Skin epidermis (tissue), 12 donors: Measurements from ENCODE around the gene HTR1D.
"Not testable (repeated sequence)": the region's sequence is repeated elsewhere in the genome, so short reads cannot be mapped to it uniquely, and the experiment has no call there.

ENCODE experiments used
- H3K27ac ChIP-seq, 21 experiments: fragments of 200-600 bp; sonication (generic) in 11 of 21; one replicate each; pipeline ENCODE4 v1.5.0; 2020; ENCODE audit warnings: mild to moderate bottlenecking in 3 of 21, inconsistent platforms in 2 of 21, moderate library complexity in 2 of 21
- H3K4me3 ChIP-seq, 7 experiments: fragments of 200-600 bp; sonication (generic) in 2 of 7; one replicate each; pipeline ENCODE4 v1.5.0; 2020; ENCODE audit warnings: inconsistent platforms in 2 of 7, mild to moderate bottlenecking in 2 of 7, moderate library complexity in 1 of 7

Gene HTR1D

DNA sequence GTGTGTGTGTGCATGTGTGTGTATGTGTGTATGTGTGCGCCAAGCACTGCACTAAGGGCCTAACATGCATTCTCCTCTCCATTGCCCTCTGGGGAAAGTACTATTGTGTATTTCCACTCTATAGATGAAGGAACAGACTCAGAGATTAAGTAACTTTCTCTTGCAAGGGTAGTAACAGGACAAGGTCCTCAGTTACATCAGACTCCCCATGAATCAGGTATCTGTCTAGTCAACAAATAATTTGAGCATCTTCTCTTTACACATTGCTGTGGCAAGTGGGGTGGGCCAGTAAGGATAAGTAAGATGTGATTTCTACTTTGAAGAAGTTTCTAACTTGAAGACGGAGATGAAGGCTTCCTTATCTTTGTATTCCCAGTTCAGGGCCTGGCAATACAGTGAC is 5.0 kb upstream of the HTR1D start:
- Histone ChIP-seq H3K4me3 (no peak overlapping the region), H3K27ac (no peak overlapping the region)

DNA sequence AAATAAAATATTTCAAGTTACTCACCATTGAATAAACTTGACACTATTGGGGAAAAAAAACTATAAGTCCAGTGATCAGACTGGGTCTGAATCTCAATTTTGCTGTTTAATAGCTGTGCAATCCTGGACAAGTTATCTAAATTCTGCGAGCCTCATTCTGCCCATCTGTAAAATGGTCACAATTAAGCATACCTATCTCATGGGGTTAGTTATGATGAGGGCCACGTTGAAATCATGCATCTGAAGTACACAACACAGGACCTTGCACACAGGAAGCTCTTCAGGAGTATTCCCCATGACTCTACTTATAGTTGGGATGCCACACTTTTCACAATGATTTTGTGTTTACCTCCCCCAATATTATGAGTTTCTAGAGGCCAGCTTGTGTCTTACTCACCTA is 3.8 kb upstream of the HTR1D start:
- Histone ChIP-seq H3K27ac (no peak overlapping the region), H3K4me3 (no peak overlapping the region)

DNA sequence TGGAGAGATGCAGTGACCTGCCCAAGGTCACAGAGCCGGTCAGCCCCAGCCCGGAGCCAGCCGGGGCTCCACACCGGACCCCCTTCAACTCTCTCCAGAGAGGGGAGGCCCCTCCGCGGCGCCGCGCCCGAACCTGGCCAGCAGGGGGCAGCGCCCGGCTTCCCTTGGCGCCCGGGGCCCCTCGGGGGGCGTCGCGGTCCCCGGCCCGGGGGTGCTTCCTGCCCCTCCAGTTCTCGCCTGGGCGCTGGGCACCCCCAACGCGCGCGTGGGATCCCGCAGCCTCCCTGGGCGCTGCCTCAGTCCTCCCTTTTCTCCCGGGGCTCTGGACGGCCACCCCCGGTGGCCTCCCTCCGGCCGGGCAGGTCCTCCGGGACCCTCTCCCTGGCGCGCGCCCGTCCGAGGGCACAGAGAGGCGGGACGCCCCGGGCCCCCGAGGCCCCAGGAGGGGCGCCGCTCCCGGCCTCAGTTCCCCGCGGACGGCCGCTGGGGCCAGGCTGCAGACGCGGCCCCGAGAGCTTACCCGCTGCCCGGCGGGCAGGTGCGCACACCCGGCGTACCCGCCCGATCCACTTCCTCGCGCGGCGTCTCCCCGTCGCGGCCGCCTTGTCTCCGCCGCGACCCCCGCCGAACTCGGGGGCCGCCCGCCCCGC is 406 bp downstream of the HTR1D start:
- H3K27ac ChIP-seq = no peak overlapping the region
- peak overlapping the region; percentile 19 to 46 (median 26) for H3K4me3 ChIP-seq

DNA sequence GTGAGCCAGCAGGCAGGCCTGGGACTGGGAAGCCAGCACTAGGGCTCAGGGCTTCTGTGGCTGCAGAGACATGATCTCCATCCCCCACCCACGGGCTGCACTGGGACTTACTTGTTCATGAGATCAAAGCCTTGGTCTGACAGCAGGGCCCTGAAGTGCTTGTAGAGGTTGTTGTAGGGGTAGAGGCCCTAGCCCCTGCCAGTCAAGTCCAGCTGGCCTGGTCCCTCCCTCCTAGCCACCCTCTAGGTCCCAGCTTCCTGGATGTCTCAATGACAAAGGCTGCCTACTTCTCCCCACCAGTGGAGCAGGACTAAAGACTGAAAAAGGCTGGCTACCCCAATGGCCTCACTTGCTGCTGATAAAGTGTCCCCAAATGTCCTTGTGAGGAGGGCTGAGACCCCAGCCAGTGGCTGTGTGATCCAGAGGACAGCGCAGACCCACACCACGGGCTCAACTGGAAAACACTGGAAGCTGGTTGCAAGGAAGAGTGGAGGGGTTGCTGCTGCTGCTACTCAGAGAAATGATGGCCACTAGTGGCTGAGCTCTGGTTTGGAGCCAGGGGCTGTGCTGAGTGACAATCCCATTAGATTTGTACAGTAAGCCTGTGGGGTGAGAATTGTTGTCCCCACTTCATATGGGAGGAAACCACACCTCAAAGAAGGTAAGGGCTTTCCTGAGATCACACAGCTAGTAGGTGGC is 1.4 kb downstream of the HTR1D start:
- Histone ChIP-seq H3K27ac (no peak overlapping the region), H3K4me3 (no peak overlapping the region)

DNA sequence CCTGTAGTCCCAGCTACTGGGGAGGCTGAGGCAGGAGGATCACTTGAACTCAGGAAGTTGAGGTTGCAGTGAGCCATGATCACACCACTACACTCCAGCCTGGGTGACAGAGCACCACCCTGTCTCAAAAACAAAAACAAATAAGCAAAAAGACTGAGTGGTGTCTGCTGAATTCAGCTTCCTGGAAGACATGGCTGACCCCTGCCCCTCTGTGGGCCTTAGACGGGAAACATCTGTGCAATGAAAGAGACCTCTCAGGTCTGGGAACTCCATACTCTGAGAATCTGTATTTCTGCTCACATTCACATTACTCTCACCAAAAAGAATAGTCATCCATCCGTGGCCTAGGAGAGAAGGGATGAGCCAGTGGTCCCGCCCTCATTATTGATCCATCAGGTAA is 2.0 kb downstream of the HTR1D start:
- H3K27ac ChIP-seq = no peak overlapping the region
- H3K4me3 ChIP-seq = no peak overlapping the region

DNA sequence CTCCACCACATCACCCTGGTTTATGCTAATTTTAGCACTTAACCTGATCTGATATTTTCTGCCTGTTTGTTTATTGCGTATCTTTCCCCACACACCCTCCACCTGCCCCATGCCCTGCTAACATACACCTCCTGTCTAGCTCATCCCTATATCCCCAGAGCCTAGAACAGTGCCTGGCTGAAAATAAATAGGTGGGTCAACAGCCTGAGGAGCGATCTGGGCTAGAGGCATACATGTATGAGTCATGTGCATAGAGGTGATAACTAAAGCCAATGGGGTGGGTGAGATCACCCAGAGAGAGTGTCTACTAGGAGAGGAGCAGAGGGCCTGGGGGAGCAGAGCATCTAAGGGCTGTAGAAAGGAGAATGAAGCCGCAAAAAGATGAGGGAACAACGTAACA is 2.7 kb downstream of the HTR1D start:
- H3K4me3 ChIP-seq = no peak overlapping the region
- no peak overlapping the region for H3K27ac ChIP-seq

DNA sequence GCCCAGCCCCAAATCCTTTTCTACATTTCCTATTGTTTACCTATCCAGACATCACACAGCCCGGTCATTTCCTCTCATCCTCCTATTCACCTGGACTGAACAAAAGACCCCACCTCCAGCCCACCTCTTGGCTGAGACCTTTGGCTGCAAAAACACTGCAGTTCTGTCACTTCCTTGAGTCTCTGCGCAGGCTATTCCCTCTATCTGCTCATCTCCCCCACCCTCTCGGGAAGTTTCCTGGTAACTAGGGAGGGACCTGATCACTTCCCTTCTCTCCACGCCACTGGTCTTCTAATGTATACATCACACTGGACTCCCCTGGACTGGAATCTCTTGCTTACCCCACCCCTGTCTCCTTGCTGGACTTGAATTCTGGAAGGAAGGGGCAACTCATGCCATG is 5.3 kb downstream of the HTR1D start:
- Histone ChIP-seq H3K4me3 (no peak overlapping the region), H3K27ac (no peak overlapping the region)

DNA sequence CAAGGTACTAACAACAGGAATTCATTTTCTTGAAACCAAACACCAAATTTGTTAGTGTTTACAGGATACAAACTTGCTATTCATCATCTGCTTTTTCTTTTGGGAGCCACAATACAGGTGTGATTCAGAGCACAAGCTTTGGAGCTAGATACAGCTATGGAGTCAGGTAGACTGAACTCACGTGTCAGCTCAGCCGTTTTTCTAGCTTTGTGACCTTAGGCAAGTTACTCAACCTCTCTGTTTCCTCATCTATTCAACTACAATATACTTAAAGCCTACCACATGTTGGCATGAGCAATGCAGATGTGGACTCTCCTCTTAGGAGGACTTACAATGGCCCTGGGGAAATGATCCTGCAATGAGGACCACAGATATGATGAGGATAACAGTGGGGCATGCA is 6.3 kb downstream of the HTR1D start:
- Histone ChIP-seq H3K4me3 (no peak overlapping the region), H3K27ac (no peak overlapping the region)

DNA sequence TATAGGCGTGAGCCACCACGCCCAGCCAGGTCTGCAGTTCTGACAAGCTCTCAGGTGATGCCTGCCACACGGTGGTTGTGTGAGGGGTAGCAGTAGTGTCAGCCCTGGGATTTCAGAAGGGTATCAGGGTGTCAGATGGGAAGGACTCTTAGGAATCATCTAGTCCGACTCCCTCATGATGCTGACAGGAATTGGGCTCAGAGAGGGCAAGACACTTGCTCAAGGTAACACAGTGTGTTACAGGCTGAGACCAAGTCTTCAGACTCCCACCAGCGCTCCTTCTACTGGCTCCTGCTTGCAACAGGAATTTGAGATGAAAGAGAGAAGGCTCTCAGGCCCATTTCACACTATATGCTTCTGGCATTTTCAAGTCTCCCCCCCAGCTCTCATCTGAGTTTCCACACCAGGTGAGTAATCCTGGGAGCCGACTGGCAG is 6.9 kb downstream of the HTR1D start:
- no peak overlapping the region for H3K4me3 ChIP-seq
- H3K27ac ChIP-seq = no peak overlapping the region

DNA sequence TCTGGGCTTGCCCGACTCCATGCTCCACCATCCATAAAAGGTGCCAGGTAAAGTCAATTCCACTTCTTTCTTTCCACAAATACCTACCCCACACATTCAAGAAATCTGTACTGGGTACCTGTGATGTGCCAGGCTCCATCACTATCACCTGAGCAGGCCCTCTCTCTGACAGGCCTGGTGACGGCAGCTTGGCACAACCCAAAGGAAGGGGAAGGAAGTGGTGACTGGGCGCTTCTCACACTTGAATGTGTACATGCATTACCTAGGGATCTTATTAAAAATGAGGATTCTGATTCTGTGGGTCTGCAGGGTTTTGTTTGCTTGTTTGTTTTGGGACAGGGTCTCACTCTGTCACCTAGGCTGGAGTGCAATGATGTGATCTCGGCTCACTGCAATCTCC is 7.5 kb downstream of the HTR1D start:
- Histone ChIP-seq H3K27ac (no peak overlapping the region), H3K4me3 (no peak overlapping the region)

DNA sequence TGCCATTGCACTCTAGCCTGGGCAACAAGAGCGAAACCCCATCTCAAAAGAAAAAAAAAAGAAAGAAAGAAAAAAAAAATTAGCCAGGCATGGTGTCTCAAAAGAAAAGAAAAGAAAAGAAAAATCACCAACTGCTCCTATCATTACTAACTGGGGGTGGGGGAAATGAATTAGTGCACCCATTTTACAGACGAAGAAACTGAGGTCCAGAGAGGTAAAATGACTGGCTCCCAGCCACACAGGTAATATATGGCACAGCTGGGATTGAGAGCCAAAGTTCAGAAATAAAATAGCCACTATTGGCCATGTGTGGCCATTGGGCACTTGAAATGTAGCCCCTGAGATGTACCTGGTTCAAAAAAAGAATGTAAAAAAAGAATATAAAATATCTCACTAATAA is 8.8 kb downstream of the HTR1D start:
- H3K27ac ChIP-seq = no peak overlapping the region
- H3K4me3 ChIP-seq = no peak overlapping the region

DNA sequence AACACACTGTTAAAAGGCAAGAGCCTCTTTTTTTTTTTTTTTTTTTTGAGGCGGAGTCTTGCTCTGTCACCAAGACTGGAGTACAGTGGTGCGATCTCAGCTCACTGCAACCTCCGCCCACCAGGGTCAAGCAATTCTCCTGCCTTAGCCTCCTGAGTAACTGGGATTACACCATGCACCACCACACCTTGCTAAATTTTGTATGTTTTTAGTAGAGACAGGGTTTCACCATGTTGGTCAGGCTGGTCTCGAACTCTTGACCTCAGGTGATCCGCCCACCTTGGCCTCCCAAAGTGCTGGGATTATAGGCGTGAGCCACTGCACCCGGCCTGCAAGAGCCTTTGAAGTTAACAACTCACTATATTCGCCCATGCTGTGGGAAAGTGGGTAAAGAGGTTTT is 9.6 kb downstream of the HTR1D start:
- H3K27ac ChIP-seq, H3K4me3 ChIP-seq: not testable (repeated sequence)

DNA sequence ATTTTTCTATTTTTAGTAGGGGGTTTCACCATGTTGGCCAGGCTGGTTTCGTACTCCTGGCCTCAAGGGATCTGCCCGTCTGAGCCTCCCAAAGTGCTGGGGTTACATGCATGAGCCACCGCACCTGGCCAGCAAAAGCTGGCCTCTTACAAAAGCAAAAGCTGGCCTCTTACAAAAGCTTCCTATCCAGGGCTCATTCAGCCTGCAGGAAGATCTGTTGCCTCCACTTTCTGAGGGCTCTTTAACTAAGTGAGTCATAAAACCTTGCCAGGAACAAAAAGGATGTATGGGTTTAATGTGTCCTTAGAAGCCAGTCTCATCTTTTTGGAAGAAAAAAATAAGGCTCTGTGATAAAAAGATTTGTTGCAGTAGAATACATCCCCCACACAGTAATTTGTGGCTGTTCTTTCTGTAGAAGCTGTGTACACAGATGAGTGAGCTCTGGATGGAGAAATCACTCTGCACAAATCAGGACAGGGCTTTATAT is 15.0 kb downstream of the HTR1D start:
- no peak overlapping the region for H3K27ac ChIP-seq
- no peak overlapping the region for H3K4me3 ChIP-seq

DNA sequence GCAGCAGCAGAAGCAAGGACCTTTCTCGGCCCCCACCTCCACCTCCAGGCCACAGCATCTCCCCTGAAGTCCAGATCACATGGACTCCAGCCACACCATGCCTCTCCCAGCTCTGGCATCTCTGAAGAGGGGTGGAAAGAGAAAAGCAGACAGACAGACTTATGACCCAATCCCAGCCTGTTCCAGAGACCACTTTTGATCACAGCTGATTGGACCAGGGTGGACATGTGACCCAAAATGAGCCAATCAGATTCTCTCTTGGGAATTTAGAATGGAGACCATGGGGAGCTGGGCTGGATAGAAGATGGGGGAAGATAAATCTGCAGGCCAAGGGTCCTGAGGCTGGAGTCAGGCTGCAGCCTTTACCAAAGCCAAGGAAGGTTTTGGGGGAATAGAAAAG is 16.4 kb downstream of the HTR1D start:
- Histone ChIP-seq H3K4me3 (no peak overlapping the region), H3K27ac (no peak overlapping the region)

DNA sequence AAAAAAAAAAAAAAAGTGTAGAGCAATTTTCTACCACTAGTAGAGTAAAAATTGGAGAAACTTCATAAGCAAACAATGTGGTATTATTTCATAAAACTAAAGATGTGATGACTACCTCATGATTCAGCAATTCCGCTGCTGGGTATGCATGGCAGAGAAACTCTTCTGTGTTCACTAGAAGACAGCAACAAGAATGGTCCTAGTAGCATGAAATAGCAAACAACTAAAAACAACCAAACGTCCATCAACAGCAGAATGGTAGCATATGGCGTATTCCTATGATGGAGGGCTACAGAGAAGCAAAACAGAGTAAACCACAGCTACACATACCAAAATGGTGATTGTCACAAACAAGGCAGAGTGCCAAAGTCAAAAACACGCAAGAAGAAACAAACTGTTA is 18.9 kb downstream of the HTR1D start:
- Histone ChIP-seq H3K27ac (no peak overlapping the region), H3K4me3 (no peak overlapping the region)

DNA sequence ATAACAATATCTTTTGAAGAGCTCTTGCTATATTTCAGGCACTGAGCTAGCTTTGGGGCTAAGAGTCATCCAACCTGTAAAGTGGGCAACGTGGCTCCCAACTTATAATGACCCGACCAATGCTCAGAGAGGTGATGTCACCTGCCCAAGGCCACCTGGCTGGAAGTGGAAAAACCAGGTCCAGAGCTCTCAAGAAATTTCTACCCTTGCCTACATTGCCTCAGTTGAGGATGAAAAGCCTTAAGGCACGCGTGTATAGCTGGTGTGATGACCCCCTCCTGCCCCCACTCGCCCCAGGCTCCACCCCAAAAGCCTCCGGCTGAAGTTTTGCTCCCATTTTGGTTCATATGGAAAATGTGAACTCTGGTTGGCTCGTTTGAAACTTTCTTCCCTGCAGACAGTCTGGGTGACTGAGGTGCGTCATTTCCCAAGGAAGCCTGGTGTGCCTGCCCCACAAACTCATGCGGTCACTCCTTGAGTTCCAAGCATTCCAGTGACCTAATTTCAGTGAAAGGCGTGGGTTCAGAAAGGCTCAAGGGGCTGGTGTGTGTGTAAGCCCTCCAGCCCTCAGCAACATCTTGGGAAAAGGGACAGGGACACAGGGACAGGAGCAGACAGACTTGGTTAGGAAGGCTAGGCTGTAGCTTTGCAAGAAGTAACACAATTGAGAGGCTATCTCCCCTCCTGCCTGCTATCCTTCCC is 20.5 kb downstream of the HTR1D start:
- Histone ChIP-seq H3K4me3 (no peak overlapping the region), H3K27ac (peak overlapping the region in 1 of 21 experiments; percentile 62)

DNA sequence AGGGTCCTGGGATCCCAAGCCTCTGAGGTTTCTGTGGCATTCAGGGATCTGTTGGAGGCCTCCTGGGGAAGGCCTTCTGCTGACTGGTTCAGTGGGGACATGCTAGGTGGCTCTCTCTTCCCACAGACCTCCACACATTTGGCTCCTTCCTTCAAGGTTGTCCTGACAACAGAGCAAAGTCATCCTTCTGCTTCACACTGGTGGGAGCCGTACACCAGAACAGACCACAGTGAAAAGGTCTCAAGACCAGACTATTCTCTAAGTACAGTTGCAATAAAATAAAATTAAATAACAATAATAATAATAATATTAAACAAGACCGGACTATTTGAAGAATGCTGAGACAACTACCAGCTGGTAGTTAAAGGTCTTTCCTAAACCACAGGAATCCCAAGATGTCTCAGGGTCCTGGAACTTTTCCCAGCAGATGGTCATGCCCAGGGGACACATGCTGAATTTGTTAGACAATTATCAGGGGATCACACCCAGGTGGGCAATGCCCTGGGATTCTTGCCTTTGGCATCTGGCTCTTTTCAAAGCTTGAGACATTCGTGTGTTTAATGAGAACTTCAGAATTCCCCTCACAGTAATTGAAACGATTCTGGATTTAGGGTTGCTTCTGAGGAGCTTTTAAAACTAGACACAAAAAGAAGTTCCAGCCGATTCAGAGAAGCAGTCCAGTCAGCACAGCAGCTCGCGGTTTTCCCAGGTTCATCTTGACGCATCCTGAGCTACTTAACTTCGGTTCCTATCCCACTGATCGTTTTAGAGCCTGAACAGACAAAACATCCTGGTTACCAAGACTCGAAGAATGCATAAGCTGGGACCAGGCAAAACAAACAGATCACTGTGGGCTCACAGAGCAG is 22.9 kb downstream of the HTR1D start:
- no peak overlapping the region for H3K4me3 ChIP-seq

DNA sequence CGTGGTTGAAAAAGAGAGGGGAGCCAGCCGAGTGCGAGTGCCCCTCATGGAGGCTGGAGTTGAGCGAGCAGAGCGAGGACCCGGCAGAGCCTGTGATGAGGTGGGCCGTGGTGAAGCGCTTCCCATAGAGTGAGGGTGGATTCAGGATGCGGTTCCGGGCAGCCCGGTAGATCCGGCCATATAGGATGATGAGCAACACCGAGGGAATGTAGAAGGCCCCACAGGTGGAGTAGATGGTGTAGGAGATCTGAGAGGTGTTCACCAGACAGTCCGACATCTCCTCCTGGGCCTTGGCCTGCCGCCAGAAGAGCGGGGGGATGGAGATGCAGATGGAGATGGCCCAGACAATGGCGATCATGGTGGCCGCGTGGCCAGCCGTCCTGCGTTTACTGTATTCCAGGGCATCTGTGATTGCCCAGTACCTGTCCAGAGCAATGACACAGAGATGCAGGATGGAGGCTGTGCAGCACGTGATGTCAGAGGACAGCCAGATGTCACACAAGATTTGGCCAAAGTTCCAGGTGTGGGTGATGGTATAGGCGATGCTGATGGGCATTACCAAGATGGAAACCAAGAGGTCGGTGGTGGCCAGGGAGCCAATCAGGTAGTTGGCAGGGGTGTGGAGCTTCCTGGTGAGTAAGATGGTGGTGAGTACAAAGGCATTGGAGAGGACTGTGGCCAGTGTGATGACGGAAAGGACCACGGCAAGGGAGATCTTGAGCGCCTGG is 23.7 kb downstream of the HTR1D start:
- Histone ChIP-seq H3K4me3 (no peak overlapping the region), H3K27ac (peak overlapping the region in 3 of 21 experiments; percentile 38 to 67 (median 62))

More for the DNA sequence above, 22.9 kb downstream of the HTR1D start:
- H3K27ac ChIP-seq = peak overlapping the region in 4 of 21 experiments; percentile 45 to 67 (median 62)

DNA sequence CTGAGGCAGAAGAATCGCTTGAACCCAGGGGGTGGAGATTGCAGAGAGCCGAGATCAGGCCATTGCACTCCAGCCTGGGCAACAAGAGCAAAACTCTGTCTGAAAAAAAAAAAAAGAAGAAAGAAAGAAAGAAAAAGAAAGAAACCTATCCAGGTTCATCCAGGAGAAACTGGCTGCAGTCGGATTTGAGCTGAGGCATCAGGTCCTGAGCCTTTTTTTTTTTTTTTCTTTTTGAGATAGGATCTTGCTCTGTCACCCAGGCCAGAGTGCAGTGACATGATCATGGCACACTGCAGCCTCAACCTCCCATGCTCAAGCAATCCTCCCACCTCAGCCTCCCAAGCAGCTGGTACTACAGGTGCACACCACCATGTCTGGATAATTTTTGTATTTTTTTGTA is 26.1 kb downstream of the HTR1D start:
- no peak overlapping the region for H3K4me3 ChIP-seq
- no peak overlapping the region for H3K27ac ChIP-seq
